HG02678 (cell line): ENCODE data around the gene SLC38A1.

Experiments
- ATAC-seq: cut with Tn5 transposase; IDR thresholded peaks from one replicate; pipeline ENCODE4 v1.9.1; 2021; ENCODE audit warnings: mild to moderate bottlenecking, moderate library complexity; ENCODE audit not compliant: unreplicated experiment

Gene SLC38A1

DNA sequence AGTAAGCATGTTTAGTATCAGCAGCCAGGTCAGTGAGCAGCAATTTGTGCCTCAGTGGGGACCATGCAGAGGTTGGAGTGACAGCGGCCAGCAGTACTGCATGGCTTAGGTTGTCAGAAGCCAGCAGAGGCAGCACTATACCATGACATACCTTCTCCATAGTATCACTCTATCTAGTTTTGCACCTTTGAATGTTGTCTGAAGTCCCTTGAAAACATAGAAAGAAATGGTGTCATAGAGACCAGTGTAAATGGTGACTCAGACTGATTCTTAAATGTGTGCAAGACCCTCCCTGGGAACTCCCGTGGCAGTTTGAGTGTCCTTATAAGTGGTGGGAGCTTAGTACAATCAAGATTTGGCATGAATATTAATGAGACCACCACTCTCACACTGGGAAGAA, 124.4 kb downstream of the SLC38A1 start:
- ATAC-seq = no peak

DNA sequence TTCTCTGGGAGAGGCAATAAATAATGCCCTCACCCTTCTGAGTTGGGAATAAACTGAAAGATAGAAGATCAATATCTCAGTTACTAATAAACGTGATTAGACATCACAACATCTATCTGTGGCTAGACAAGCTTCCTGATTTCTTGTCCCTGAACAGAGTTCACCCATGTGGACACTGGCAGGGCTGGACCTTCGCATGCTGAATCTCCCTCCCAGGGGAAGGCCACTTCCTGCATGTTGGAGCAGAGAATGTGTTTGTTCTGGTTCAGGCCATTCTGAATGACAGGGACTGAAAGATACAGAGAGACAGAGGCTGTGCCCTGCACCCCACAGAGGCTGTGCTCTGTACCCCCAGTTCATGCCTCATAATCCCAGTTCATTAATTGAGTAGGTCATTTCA, 132.6 kb downstream of the SLC38A1 start:
- no peak for ATAC-seq

- ATAC-seq = no peak
These were observed 133.1 kb downstream of the SLC38A1 start for GRCh38 chr12:46135750-46136149.

- no peak for ATAC-seq
These were observed 134.0 kb downstream of the SLC38A1 start for GRCh38 chr12:46134852-46135251.

GRCh38 chr12:46134205-46134811, 134.5 kb downstream of the SLC38A1 start:
- ATAC-seq = no peak

DNA sequence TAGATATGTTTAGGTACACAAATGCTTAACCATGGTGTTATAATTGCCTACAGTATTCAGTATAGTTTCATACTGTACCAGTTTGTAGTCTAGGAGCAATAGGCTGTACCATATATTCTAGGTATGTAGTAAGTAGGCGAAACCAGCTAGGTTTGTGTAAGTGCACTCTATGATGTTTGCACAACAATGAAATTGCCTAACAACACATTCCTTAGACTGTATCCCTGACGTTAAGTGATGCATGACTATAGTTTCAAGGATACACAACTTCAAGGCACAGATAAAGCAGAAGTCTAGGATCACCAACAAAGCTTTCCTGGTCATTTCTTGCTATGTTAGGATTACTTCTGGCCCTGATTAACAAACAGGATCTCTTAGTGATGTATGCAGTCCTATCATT, 135.1 kb downstream of the SLC38A1 start:
- no peak for ATAC-seq
